Measurements from ENCODE around the gene N4BP2L2.

Gene N4BP2L2

DNA sequence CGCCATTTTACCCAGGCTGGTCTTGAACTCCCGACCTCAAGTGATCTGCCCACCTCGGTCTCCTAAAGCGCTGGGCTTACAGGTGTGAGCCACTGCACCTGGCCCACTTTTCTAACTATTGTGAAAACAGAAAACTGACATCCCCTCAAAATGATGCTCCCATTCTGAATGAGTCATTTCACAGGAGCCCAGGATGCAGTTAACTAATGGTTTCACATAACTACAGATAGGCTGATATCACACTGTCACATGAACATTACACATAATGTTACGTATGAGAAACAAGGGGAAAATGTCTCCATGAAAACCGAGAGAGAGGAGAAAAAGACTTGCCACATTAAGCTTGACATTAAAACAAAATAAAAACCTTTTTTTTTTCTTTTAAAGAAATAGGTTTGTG is 37.5 kb downstream of the N4BP2L2 start:
- no peak for DNase-seq (ENCODE audit: extremely low spot score)
- ChIA-PET CTCF (interaction anchor here (1.5 kb wide), 1 partner anchor 13 kb away, joined by 4 read pairs; no protein-coding TSS in a partner anchor), POLR2A (no interaction called here)
- TF ChIP-seq, protein P1, sequence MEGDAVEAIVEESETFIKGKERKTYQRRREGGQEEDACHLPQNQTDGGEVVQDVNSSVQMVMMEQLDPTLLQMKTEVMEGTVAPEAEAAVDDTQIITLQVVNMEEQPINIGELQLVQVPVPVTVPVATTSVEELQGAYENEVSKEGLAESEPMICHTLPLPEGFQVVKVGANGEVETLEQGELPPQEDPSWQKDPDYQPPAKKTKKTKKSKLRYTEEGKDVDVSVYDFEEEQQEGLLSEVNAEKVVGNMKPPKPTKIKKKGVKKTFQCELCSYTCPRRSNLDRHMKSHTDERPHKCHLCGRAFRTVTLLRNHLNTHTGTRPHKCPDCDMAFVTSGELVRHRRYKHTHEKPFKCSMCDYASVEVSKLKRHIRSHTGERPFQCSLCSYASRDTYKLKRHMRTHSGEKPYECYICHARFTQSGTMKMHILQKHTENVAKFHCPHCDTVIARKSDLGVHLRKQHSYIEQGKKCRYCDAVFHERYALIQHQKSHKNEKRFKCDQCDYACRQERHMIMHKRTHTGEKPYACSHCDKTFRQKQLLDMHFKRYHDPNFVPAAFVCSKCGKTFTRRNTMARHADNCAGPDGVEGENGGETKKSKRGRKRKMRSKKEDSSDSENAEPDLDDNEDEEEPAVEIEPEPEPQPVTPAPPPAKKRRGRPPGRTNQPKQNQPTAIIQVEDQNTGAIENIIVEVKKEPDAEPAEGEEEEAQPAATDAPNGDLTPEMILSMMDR (IDR thresholded peaks at IDR 0.05; ENCODE audit: control extremely low read depth, extremely low read depth, low read depth, missing control alignments), result no peak

DNA sequence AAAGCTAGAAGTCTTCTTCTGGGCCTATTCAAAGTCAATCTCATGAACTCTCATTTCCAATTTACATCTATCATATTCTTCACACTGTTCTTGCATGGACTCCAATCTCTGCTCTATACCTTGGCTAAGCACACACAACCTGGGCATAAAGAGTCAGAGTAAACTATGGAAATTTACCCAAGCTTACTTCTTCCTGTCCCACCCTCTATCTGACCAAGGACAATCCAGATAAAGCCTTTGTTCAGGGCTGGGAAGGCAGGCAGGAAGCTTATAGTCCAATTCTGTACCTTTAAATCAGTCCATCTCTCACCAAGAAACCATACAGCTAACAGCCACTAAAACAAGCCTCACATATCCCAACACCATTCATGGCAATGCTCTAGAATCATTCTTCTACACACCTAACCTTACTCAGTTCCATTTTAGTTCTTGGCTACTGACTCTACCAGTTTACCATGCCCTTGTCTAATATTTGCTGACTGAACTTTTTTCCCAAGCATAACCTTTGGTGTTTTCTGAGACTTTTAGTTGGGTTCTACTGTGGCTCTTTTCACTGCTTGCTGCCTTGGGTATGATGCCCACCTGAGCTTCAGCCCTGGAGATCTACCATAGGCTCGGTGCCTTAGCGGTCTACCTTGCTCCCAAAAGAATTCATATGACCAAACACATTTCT is 38.9 kb downstream of the N4BP2L2 start:
- ChIA-PET POLR2A (no interaction called here), CTCF (interaction anchor here (1.3 to 1.5 kb wide), 2 partner anchors 12 to 13 kb away, joined by 3 to 4 read pairs; no protein-coding TSS in a partner anchor)
- DNase-seq (ENCODE audit: extremely low spot score), result no peak
- TF ChIP-seq, protein P1 (IDR thresholded peaks at IDR 0.05; ENCODE audit: control extremely low read depth, extremely low read depth, low read depth, missing control alignments), result no peak

DNA sequence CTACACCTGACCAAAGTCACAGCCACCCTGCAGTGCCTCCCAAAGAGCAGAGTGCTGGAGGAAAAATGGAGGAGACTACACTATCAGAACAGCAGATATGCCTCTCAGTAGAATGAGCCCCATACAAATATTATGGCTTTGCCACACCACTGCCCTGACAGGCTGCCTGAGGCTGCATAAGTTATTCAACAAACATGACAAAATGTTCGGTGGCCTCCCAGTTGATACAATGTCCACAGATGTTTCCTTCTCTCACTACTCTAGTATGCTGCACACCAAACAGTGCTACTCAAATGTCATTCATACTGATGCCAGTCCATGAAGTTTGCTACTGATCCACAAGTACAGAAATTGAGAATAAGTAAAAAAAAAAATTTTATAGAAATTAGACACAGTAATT is 41.0 kb downstream of the N4BP2L2 start:
- DNase-seq (ENCODE audit: extremely low spot score), result no peak
- ChIA-PET POLR2A (no interaction called here), CTCF (interaction anchor here (1.2 to 1.4 kb wide), 3 partner anchors 10 to 88 kb away, joined by 3 to 5 read pairs (median 3); partner anchors contain the start of gene PDS5B)
- TF ChIP-seq, protein P1 (IDR thresholded peaks at IDR 0.05; ENCODE audit: control extremely low read depth, extremely low read depth, low read depth, missing control alignments), result no peak

DNA sequence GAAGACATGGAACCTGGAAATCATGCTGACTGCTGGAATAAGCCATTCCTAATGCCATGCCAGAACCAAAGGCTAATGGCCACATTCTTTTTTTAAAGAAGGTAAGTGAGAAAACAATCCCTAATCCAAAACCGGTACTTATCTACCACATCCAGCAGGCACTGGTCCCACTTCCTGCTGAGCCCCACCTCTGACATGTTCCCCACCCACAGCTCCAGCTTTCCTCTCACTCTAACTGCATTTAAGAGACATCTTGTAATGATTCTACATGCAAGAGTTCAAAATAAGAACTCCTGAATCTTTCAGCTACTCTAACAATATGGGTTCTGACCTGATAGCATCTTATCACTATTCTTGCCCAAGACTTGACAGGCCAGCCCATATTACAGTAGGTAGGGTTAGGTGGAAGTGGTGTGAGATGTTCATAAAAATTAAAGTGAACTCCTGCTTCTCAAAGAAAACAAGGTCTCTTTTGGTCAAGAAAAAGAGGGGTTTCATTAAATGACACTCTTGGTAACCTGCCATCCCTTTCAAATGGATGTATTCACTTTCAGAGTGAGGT is 41.9 kb downstream of the N4BP2L2 start:
- CTCF ChIA-PET, result interaction anchor here (0.9 to 1.3 kb wide), 3 partner anchors 11 to 89 kb away, joined by 3 read pairs; partner anchors contain the start of gene PDS5B
- TF ChIP-seq, protein P1 (IDR thresholded peaks at IDR 0.05; ENCODE audit: control extremely low read depth, extremely low read depth, low read depth, missing control alignments), result no peak
- POLR2A ChIA-PET, result no interaction called here
- no peak for DNase-seq (ENCODE audit: extremely low spot score)

DNA sequence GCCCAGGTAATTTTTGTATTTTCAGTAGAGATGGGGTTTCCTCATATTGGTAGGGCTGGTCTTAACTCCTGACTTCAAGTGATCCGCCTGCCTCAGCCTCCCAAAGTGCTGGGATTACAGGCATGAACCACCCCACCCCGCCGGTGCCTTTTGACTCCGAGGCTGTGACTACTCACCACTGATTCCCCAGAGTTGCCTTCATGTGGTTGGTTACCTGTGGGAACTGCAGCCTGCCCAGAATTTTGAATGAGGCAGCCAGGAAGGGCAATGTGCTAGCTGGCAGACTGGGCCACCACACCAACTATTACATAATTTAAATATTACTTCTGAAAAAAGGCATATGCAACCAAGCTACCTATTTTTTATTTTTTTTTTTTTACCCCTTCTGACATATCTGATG is 42.8 kb downstream of the N4BP2L2 start:
- DNase-seq (ENCODE audit: extremely low spot score), result no peak
- TF ChIP-seq, protein P1 (IDR thresholded peaks at IDR 0.05; ENCODE audit: control extremely low read depth, extremely low read depth, low read depth, missing control alignments), result no peak
- CTCF ChIA-PET, result interaction anchor here (0.9 kb wide), 1 partner anchor 21 kb away, joined by 3 read pairs; no protein-coding TSS in a partner anchor
- POLR2A ChIA-PET, result no interaction called here

DNA sequence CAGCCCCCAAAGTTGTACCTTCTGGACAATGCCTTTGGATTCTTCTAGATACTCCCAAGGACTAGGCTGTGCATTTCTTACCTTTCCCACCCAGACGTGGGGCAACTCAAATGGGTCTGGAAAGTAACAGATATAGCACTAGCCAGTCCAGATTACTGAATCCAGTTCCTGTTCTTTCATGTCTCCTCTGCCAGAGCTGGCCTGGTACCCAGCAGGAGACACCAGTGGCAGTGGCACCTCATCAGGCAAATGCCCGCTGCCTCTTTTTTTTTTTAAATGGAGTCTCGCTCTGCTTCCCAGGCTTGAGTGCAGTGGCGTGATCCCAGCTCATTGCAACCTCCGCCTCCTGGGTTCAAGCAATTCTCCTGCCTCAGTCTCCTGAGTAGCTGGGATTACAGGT is 43.2 kb downstream of the N4BP2L2 start:
- TF ChIP-seq, protein P1 (IDR thresholded peaks at IDR 0.05; ENCODE audit: control extremely low read depth, extremely low read depth, low read depth, missing control alignments), result no peak
- CTCF ChIA-PET, result no interaction called here
- POLR2A ChIA-PET, result no interaction called here
- no peak for DNase-seq (ENCODE audit: extremely low spot score)
